Esophagus squamous epithelium (tissue), 5 donors: ENCODE data around the gene MOGAT1. TPM values are rescaled to one million over a fixed set of nuclear protein-coding genes. Genes with fewer than 3 reads are reported as not detected.
A peak's percentile ranks its signal among the peaks of the same experiment; 100 is the strongest.

Experiments
- DNase-seq: peaks from one replicate; lab custom pipeline; 2025; lab: John Stamatoyannopoulos, UW
- H3K27ac ChIP-seq, 4 donors: fragments of 200-600 bp; sonication (generic); one replicate each; pipeline ENCODE4 v1.5.1; 2016 to 2019; ENCODE audit warnings: mild to moderate bottlenecking in 1 of 4
- H3K27me3 ChIP-seq, 4 donors: fragments of 200-600 bp; sonication (generic); 1 replicate in 3 of 4; 2 replicates in 1 of 4; pipeline versions ENCODE4 v1.5.1 to v1.6.0; 2017 to 2021; ENCODE audit warnings: antibody characterized with exemption in 1 of 4
- H3K36me3 ChIP-seq, 3 donors: fragments of 200-600 bp; sonication (generic); one replicate each; pipeline ENCODE4 v1.5.1; 2016 to 2019
- H3K4me1 ChIP-seq, 3 donors: fragments of 200-600 bp; sonication (generic); one replicate each; pipeline ENCODE4 v1.5.1; 2017 to 2019
- H3K4me3 ChIP-seq, 4 donors: fragments of 200-600 bp; sonication (generic); 1 replicate in 3 of 4; 2 replicates in 1 of 4; pipeline ENCODE4 v1.5.1; 2016 to 2019; ENCODE audit warnings: mild to moderate bottlenecking in 2 of 4, moderate library complexity in 1 of 4
- H3K9me3 ChIP-seq, 3 donors: fragments of 200-600 bp; sonication (generic); one replicate each; pipeline ENCODE4 v1.5.1; 2016 to 2019
- CTCF ChIP-seq, 6 experiments: fragments of 450-650 bp in 4 of 6; fragments of 200-600 bp in 2 of 6; sonication (generic) in 2 of 6; IDR thresholded peaks; one replicate each; pipeline ENCODE4 v1.5.1; 2016 to 2019; ENCODE audit warnings: antibody characterized with exemption in 6 of 6, mild to moderate bottlenecking in 4 of 6, moderate library complexity in 4 of 6
- POLR2A ChIP-seq, 4 donors: fragments of 450-650 bp; IDR thresholded peaks; one replicate each; pipeline ENCODE4 v1.6.1; 2017; ENCODE audit warnings: antibody characterized with exemption in 4 of 4, mild to moderate bottlenecking in 4 of 4, moderate library complexity in 3 of 4
- WGBS, 2 donors: methylation state at CpG; one replicate each; pipeline ENCODE4 v1.1.5; 2018; 5-methylcytosine and 5-hydroxymethylcytosine counted together
- intact Hi-C: fragments of 100-400 bp; cut with DNase I; formaldehyde crosslinking; loops from one replicate; pipeline ENCODE4 v1.15.0; 2022
- total RNA-seq, 4 donors: library from RNA; depleted of rRNA; stranded (reverse); fragments of >200 nt; gene quantifications; one replicate each; pipeline ENCODE4 v1.1.0, GENCODE V29; 2016
- donor health status: DM: yes; HTN: yes; CAD: no.

MOGAT1 gene
- not detected for total RNA-seq

- H3K36me3 ChIP-seq, result no peaks in the 10 kb centered on the region
- 4 to 11% methylated on average over 14 to 18 of the region's 66 CpGs for WGBS, 2 donors
- peaks cover 0 to 27% (median 0%) of the 10 kb centered on the region in 4 donors for H3K27me3 ChIP-seq
- H3K4me3 ChIP-seq, result peak within 1 kb of the TSS; percentile 30 to 68 (median 44)
- no peak within 1 kb of the TSS for H3K27ac ChIP-seq
- intact Hi-C loops, result no loop called here
- no peak for DNase-seq
- H3K9me3 ChIP-seq, result no peaks in the 10 kb centered on the region
- peaks cover 7 to 20% (median 13%) of the 10 kb centered on the region in 3 donors for H3K4me1 ChIP-seq
- no peak for TF ChIP-seq CTCF (IDR thresholded peaks at IDR 0.05)
- TF ChIP-seq POLR2A (IDR thresholded peaks at IDR 0.05), result no peak
These were observed at the start of gene MOGAT1 for GRCh38 chr2:222671259-222672067. MOGAT1 (plus strand) TSS chr2:222671658; CDS start chr2:222671786, 128 bp downstream.

- Histone ChIP-seq H3K4me3 (no peak overlapping the region), H3K36me3 (peaks cover 0 to 94% (median 12%) of the 10 kb centered on the region in 3 donors), H3K27me3 (no peaks in the 10 kb centered on the region), H3K27ac (no peak overlapping the region), H3K4me1 (no peaks in the 10 kb centered on the region), H3K9me3 (no peaks in the 10 kb centered on the region)
- intact Hi-C loops, result no loop called here
- TF ChIP-seq CTCF (IDR thresholded peaks at IDR 0.05), result no peak
- TF ChIP-seq POLR2A (IDR thresholded peaks at IDR 0.05), result no peak
- DNase-seq, result no peak
- 84 to 87% methylated on average over 4 of the region's 4 CpGs for WGBS, 2 donors
These were observed 49.6 kb upstream of the MOGAT1 start for GRCh38 chr2:222621893-222622292.

- Histone ChIP-seq H3K4me3 (no peak overlapping the region), H3K27me3 (no peaks in the 10 kb centered on the region), H3K9me3 (no peaks in the 10 kb centered on the region), H3K36me3 (peaks cover 0 to 97% (median 12%) of the 10 kb centered on the region in 3 donors), H3K4me1 (no peaks in the 10 kb centered on the region), H3K27ac (no peak overlapping the region)
- WGBS, 2 donors, result 81 to 83% methylated on average over 2 of the region's 2 CpGs
- no peak for DNase-seq
- no peak for TF ChIP-seq POLR2A (IDR thresholded peaks at IDR 0.05)
- no peak for TF ChIP-seq CTCF (IDR thresholded peaks at IDR 0.05)
- intact Hi-C loops, result no loop called here
These were observed 48.5 kb upstream of the MOGAT1 start for GRCh38 chr2:222622910-222623309.

- no peak for DNase-seq
These were observed 47.6 kb upstream of the MOGAT1 start for GRCh38 chr2:222623756-222624309.

More at GRCh38 chr2:222623756-222624309, 47.6 kb upstream of the MOGAT1 start:
- H3K4me1 ChIP-seq, result no peaks in the 10 kb centered on the region
- peaks cover 0 to 98% (median 17%) of the 10 kb centered on the region in 3 donors for H3K36me3 ChIP-seq
- no peak overlapping the region for H3K27ac ChIP-seq
- TF ChIP-seq POLR2A (IDR thresholded peaks at IDR 0.05) (no peak), CTCF (IDR thresholded peaks at IDR 0.05) (no peak)
- WGBS, 2 donors, result 89 to 90% methylated on average over 6 of the region's 6 CpGs
- H3K27me3 ChIP-seq, result no peaks in the 10 kb centered on the region
- intact Hi-C loops, result no loop called here
- no peaks in the 10 kb centered on the region for H3K9me3 ChIP-seq
- H3K4me3 ChIP-seq, result no peak overlapping the region
